GM12801 (cell line): ENCODE data around the gene PGGT1B.

Experiments
- TF ChIP-seq, protein P1 (sequence below): IDR thresholded peaks from one replicate; pipeline ENCODE4 v1.5.1; 2011; ENCODE audit warnings: control low read depth; ENCODE audit not compliant: insufficient read length; ENCODE audit errors: extremely low read depth

The PGGT1B gene

DNA sequence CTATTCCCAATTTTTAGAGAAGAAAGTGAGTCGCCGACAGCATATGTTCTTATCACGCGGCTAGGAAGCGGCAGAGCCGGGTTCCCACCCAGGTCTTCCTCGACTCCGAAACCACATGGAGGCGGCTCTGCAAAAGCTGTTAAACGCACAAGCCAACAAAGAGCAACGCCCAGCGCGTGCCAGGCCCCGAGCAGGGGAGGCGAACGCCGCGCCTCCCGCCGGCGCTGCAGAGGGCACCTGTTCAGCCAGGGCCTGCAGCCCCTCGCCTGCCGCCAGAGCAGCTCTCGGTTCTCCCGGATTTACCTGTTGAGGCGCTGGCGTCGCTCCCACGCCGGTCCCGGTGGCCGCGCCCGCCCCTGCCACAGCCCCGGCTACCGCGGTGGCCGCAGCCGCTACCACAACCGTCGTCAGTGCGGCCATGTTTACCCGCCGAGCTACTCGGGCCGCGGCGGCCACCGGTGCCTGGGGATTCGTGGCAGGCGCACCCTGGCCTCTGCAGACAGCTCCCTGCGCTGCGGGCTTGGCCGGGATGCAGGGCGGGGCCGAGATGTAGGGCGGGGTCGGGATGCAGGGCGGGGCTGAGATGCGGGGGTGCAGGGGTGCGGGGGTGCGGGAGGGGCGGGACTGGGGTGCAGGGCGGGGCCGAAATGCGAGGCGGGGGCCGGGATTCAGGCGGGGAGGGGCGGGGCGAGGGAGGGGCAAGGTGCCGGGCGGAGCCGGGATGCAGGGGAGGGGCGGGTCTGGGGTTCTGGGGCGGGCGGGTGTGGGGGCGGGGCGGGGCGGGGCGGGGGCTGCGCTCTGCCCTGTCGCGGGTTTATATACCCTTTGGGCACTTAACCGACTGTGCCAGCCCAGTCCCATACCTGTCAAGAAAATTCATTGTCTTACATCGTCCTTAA is 33.7 kb upstream of the PGGT1B start, which contains the start of gene CCDC112:
Gene CCDC112, minus strand, starts transcription at position 531 of the 899 bp plus-strand sequence. Its CDS starts 111 bp downstream, at position 420.
- TF ChIP-seq, protein P1, sequence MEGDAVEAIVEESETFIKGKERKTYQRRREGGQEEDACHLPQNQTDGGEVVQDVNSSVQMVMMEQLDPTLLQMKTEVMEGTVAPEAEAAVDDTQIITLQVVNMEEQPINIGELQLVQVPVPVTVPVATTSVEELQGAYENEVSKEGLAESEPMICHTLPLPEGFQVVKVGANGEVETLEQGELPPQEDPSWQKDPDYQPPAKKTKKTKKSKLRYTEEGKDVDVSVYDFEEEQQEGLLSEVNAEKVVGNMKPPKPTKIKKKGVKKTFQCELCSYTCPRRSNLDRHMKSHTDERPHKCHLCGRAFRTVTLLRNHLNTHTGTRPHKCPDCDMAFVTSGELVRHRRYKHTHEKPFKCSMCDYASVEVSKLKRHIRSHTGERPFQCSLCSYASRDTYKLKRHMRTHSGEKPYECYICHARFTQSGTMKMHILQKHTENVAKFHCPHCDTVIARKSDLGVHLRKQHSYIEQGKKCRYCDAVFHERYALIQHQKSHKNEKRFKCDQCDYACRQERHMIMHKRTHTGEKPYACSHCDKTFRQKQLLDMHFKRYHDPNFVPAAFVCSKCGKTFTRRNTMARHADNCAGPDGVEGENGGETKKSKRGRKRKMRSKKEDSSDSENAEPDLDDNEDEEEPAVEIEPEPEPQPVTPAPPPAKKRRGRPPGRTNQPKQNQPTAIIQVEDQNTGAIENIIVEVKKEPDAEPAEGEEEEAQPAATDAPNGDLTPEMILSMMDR, result no peak

DNA sequence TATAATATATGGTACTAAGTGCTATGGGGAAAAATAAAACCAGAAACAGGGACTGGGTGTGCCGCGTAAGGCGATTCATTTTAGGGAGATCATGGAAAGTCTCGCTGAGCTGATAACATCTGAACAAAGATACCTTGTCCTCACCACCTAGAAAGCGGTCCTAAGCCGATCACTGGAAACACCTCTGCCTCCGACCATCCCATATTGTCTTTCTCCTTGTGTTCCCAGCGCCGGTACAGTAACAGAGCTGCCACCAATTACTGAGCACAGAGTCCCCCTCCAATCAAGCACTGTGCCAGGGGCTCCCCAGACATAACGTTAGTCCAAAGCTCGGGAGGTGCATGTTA is 33.1 kb upstream of the PGGT1B start:
- TF ChIP-seq, protein P1, result no peak

DNA sequence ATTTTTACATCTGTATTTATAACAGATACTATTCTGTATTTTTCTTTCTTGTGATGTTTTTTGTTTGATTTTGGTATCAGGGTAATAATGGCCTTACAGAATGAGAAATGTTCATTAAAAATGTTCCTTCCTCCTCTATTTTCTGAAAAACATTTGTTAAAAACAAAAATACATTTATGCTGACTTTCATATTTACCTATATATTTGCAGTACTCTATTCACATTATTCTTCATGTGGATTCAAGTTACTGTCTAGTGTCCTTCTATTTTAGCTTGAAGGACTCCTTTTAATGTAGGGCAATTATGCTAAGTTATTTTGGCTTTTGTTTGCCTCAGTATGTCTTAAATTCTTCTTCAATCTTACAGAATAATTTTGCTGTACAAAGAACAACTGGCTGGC is 28.7 kb upstream of the PGGT1B start:
- TF ChIP-seq, protein P1, result no peak

DNA sequence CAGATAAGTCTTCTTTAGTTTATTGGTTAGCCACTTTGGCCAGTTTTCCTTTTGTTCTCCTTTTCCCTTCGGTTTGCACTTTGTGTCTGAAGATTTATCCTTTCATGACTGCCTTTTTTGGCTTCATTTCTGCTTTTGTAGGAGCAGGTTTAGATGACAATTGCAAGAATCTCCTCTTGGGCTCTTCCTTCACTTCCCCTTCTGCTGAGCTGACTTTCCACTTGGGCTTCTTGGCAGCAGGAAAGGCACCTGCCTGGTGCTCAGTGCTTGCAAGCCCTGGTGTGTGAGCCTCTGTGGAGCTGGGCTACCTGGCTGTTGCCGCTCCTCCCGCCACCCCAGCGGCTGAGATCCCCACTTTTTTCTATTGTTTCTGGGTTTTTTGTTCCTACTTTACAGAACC is 26.4 kb upstream of the PGGT1B start:
- TF ChIP-seq, protein P1, result no peak

DNA sequence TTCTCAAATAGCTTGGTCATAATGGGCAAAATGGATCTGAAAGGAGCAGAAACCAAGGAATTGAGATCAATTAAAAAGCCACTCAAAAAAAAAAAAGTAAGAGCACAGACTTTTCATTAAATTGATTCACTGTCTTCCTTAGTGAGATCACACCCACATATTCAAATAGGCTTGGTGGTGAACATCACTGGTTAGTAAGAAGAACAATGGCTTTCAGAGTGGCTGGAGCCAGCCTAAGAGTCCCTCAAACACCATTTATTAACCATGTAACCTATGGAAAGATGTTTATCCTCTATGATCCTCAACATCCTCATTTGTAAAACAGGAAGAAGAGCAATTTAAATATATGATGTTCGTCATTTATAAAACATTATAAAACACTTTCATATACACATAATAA is 21.3 kb upstream of the PGGT1B start:
- TF ChIP-seq, protein P1, result no peak

DNA sequence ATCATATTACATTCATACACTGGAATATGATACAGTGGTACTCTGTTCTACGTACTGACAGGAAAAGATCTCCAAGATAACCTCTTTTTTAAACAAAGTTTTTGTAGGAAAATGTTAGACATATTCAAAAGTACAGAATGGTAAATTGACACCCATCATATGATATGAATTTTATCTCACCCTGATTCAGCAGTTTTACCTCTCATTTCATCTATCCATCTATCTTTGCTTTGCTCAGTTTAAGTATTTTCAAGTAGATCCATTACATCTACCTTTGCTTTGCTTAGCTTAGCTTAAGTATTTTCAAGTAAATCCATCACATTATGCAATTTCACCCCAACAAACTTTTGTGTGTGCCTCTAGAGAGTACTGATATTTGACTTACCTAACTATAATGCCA is 19.5 kb upstream of the PGGT1B start:
- TF ChIP-seq, protein P1, result no peak

DNA sequence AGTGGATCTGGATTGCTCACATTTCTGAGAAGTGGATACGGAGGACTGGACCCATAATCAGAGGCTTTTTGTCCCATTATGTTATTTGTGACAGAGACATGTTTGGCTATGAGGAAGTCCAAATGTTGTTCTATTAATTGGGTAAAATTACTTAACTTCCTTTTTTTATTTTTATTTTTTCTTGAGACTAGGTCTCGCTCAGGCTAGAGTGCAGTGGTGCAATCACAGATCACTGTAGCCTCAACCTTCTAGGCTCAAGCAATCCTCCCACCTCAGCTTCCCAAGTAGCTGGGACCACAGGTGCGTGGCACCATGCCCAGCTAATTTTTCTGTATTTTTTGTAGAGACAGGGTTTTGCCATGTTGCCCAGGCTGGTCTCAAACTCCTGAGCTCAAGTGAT is 11.9 kb upstream of the PGGT1B start:
- TF ChIP-seq, protein P1, result no peak
